ENCODE measurements around the gene FANCE. TPM values are rescaled to one million over a fixed set of nuclear protein-coding genes. Genes with fewer than 3 reads are reported as not detected.

FANCE gene
- total and polyA plus RNA-seq, 9 donors, result 13.6 to 25.0 (median 21.8) TPM

DNA sequence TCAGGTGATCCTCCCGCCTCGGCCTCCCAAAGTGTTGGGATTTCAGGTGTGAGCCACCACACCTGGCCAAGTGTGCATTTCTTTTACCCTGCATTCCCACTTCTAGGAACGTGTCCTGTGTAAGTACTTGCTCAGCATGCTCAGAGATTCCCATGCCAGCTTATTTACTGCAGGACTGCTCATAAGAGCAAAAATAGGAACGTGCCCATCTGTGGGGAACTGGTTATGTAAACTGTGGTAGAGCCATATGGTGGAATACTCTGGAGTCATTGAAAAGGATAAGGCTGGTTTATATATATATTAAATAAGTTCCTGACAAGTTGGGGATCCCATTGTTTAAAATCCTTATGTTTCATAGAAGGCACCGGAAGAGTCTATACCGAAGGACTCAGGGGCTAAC is 38.2 kb upstream of the FANCE start:
- Histone ChIP-seq H3K36me3 (ENCODE audit: control insufficient read depth, insufficient read depth, low read length) (peaks cover 46% of the 10 kb centered on the region), H3K9me3 (replicated peaks; ENCODE audit: control insufficient read depth, low read depth, low read length) (no peaks in the 10 kb centered on the region), H3K4me3 (ENCODE audit: low read length) (no peak overlapping the region), H3K4me1 (ENCODE audit: control insufficient read depth, insufficient read depth, low read length) (peaks cover 10% of the 10 kb centered on the region), H3K27me3 (ENCODE audit: control insufficient read depth, insufficient read depth, low read length) (no peaks in the 10 kb centered on the region), H3K27ac (ENCODE audit: low read length) (no peak overlapping the region)
- WGBS (ENCODE audit: insufficient coverage), result 93% methylated on average over 2 of the region's 6 CpGs
- DNase-seq, result no peak

DNA sequence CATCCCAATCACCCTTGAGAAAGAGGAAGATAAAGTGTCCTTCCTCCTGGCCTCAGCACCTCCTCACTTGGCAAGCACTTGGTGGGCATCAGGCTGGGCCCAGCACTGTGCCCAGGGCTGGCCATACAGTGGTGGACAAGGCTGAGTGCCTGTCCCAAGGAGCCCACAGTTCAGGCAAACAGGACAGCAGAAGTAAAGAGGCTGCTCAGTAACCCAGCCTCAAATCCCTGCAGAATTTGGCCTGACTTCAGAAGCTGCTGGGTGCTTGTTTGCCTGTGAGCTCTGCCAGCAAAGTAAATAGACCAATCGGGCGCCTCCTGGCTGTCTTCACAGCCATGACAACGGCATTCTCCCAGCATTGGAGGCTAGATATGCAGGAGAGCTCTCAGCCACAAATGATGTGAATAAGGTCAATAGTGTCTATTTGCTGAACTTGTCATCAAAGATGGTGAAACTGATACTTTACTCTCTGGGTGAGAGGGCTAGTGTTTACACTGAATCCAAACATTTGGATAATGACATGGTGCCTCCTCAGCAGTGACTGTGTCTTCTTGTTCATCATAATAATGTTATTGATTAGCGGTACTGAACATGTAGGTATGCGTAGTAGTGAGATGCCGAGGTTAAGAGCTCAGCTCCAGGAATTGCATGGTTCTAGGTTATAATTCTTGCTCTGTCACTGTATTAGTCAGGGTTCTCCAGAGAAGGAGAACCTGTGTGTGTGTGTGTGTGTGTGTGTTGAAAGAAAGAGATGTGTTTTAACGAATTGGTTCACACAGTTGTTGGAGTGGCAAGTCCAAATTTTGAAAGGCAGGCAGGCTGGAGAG is 36.9 kb upstream of the FANCE start:
- no peak overlapping the region for H3K4me3 ChIP-seq (ENCODE audit: low read length)
- peak; percentile 76 for DNase-seq
- no peaks in the 10 kb centered on the region for H3K9me3 ChIP-seq (replicated peaks; ENCODE audit: control insufficient read depth, low read depth, low read length)
- peaks cover 55% of the 10 kb centered on the region for H3K36me3 ChIP-seq (ENCODE audit: control insufficient read depth, insufficient read depth, low read length)
- no peak overlapping the region for H3K27ac ChIP-seq (ENCODE audit: low read length)
- H3K4me1 ChIP-seq (ENCODE audit: control insufficient read depth, insufficient read depth, low read length), result peaks cover 19% of the 10 kb centered on the region
- no peaks in the 10 kb centered on the region for H3K27me3 ChIP-seq (ENCODE audit: control insufficient read depth, insufficient read depth, low read length)
- WGBS (ENCODE audit: insufficient coverage), result 52% methylated on average over 5 of the region's 7 CpGs

DNA sequence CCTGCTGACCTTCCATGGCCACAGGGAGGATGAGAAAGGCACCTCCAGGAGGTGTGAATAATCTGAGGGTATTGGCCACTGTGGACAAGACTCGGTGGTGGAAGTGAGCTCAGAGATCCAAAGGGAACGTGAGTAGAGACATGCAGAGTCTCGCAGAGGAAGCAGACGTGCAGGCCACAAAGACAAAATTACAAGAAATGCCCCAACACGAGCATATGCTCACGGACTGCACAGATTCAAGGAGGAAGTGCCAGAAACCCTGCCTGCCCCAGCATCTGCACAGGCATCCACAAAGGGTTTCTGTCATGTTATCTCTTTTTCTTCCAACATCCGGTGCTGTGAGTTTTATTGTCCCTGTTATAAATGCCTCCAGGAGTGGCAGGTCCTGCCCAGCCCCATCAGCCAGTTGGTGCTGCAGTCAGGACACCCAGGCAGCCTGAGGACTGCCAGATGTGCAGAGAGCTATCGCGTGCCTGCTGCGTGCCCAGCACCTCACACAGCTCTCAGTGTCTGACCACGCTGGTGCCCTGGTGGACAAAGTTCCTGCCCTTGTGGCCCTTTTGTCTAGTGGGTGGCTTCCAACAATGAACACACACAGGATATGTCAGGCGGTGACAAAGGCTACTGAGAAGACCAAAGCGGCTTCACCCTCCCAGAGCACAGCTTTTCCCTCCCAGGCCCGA is 34.0 kb upstream of the FANCE start:
- peak; percentile 57 for DNase-seq
- no peak overlapping the region for H3K27ac ChIP-seq (ENCODE audit: low read length)
- 62% methylated on average over 11 of the region's 14 CpGs for WGBS (ENCODE audit: insufficient coverage)
- peaks cover 47% of the 10 kb centered on the region for H3K36me3 ChIP-seq (ENCODE audit: control insufficient read depth, insufficient read depth, low read length)
- peaks cover 19% of the 10 kb centered on the region for H3K4me1 ChIP-seq (ENCODE audit: control insufficient read depth, insufficient read depth, low read length)
- no peak overlapping the region for H3K4me3 ChIP-seq (ENCODE audit: low read length)
- no peaks in the 10 kb centered on the region for H3K27me3 ChIP-seq (ENCODE audit: control insufficient read depth, insufficient read depth, low read length)
- no peaks in the 10 kb centered on the region for H3K9me3 ChIP-seq (replicated peaks; ENCODE audit: control insufficient read depth, low read depth, low read length)

DNA sequence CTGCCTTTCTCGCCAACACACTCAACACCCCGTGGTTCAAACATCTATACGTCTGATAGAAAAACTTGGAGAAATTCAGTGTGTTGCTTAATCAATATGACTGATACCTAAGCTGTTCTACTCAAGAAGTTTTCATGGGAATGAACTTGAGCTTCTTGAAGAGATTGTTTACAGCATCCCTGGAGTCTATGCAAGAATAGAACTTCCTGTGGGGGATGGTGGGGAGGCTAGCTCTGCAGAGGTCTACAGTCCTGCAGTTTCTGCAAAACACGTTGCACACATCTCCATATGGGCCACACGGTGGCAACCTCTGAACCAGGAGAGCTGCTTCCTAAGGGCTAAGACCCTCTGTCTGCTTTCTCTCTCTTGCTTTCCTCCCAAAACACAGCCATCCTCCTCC is 32.7 kb upstream of the FANCE start:
- peak; percentile 71 for DNase-seq
- H3K27me3 ChIP-seq (ENCODE audit: control insufficient read depth, insufficient read depth, low read length), result no peaks in the 10 kb centered on the region
- no peaks in the 10 kb centered on the region for H3K9me3 ChIP-seq (replicated peaks; ENCODE audit: control insufficient read depth, low read depth, low read length)
- no peak overlapping the region for H3K4me3 ChIP-seq (ENCODE audit: low read length)
- H3K27ac ChIP-seq (ENCODE audit: low read length), result peak overlapping the region; percentile 35
- peaks cover 49% of the 10 kb centered on the region for H3K36me3 ChIP-seq (ENCODE audit: control insufficient read depth, insufficient read depth, low read length)
- WGBS (ENCODE audit: insufficient coverage), result no CpG with 5 or more reads among the region's 5 CpGs
- peaks cover 19% of the 10 kb centered on the region for H3K4me1 ChIP-seq (ENCODE audit: control insufficient read depth, insufficient read depth, low read length)

DNA sequence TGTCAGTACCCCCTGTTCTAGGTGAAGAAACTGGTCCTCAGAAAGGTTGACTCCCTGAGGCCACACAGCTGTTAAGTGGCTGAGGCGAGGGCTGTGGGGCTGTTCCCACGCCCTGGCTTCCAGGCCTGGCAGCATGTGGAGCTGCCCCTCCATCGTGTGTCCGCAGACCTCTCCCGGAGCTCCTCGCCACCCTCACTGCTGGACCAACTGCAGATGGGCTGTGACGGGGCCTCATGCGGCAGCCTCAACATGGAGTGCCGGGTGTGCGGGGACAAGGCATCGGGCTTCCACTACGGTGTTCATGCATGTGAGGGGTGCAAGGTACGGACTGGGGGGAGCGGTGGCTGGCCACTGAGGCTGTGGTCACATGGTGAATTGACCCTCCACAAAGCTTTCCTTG is 32.2 kb upstream of the FANCE start:
- no peak for DNase-seq
- H3K27me3 ChIP-seq (ENCODE audit: control insufficient read depth, insufficient read depth, low read length), result no peaks in the 10 kb centered on the region
- no peaks in the 10 kb centered on the region for H3K9me3 ChIP-seq (replicated peaks; ENCODE audit: control insufficient read depth, low read depth, low read length)
- 93% methylated on average over 14 of the region's 14 CpGs for WGBS (ENCODE audit: insufficient coverage)
- peaks cover 49% of the 10 kb centered on the region for H3K36me3 ChIP-seq (ENCODE audit: control insufficient read depth, insufficient read depth, low read length)
- H3K27ac ChIP-seq (ENCODE audit: low read length), result no peak overlapping the region
- peaks cover 14% of the 10 kb centered on the region for H3K4me1 ChIP-seq (ENCODE audit: control insufficient read depth, insufficient read depth, low read length)
- no peak overlapping the region for H3K4me3 ChIP-seq (ENCODE audit: low read length)

DNA sequence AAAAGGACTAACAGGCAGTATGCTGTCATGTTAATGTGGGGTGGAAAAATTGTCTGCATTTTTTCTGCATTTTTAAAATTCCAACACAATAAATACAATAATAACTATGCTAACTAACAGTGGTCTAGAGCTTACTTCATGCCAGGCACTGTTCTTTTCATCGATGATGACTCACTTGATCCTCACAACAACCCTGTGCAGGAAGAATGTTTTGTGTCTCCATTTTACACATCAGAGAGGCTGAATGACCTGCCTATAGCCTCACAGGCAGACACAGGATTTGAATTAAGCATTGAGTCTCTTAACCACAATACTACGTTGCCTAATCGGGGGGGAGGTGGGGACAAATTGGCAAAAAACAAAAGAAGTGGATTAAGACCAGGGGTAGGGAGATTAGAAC is 26.9 kb upstream of the FANCE start:
- no peak for DNase-seq
- H3K4me3 ChIP-seq (ENCODE audit: low read length), result no peak overlapping the region
- H3K27me3 ChIP-seq (ENCODE audit: control insufficient read depth, insufficient read depth, low read length), result no peaks in the 10 kb centered on the region
- WGBS (ENCODE audit: insufficient coverage), result 63% methylated on average over 1 of the region's 3 CpGs
- H3K27ac ChIP-seq (ENCODE audit: low read length), result no peak overlapping the region
- no peaks in the 10 kb centered on the region for H3K4me1 ChIP-seq (ENCODE audit: control insufficient read depth, insufficient read depth, low read length)
- peaks cover 13% of the 10 kb centered on the region for H3K9me3 ChIP-seq (replicated peaks; ENCODE audit: control insufficient read depth, low read depth, low read length)
- H3K36me3 ChIP-seq (ENCODE audit: control insufficient read depth, insufficient read depth, low read length), result peaks cover 50% of the 10 kb centered on the region

DNA sequence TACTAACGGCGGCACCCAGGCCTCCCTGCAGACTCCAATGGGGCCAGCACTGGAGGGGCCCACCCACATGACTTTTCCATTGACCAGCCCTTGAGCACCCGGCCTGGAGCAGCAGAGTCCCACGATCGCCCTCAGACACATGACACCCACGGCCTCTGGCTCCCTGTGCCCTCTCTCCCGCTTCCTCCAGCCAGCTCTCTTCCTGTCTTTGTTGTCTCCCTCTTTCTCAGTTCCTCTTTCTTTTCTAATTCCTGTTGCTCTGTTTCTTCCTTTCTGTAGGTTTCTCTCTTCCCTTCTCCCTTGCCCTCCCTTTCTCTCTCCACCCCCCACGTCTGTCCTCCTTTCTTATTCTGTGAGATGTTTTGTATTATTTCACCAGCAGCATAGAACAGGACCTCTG is 26.1 kb upstream of the FANCE start:
- Histone ChIP-seq H3K27me3 (ENCODE audit: control insufficient read depth, insufficient read depth, low read length) (no peaks in the 10 kb centered on the region), H3K36me3 (ENCODE audit: control insufficient read depth, insufficient read depth, low read length) (peaks cover 49% of the 10 kb centered on the region), H3K9me3 (replicated peaks; ENCODE audit: control insufficient read depth, low read depth, low read length) (peaks cover 13% of the 10 kb centered on the region), H3K27ac (ENCODE audit: low read length) (no peak overlapping the region), H3K4me1 (ENCODE audit: control insufficient read depth, insufficient read depth, low read length) (no peaks in the 10 kb centered on the region), H3K4me3 (ENCODE audit: low read length) (no peak overlapping the region)
- WGBS (ENCODE audit: insufficient coverage), result 55% methylated on average over 5 of the region's 8 CpGs
- peak; percentile 47 for DNase-seq

DNA sequence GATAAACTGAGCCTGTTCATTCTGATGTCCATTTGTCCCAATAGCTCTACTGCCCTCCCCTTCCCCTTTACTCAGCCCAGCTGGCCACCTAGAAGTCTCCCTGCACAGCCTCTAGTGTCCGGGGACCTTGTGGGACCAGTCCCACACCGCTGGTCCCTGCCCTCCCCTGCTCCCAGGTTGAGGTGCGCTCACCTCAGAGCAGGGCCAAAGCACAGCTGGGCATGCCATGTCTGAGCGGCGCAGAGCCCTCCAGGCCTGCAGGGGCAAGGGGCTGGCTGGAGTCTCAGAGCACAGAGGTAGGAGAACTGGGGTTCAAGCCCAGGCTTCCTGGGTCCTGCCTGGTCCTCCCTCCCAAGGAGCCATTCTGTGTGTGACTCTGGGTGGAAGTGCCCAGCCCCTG is 24.7 kb upstream of the FANCE start:
- H3K36me3 ChIP-seq (ENCODE audit: control insufficient read depth, insufficient read depth, low read length), result peaks cover 39% of the 10 kb centered on the region
- H3K27me3 ChIP-seq (ENCODE audit: control insufficient read depth, insufficient read depth, low read length), result no peaks in the 10 kb centered on the region
- DNase-seq, result no peak
- H3K27ac ChIP-seq (ENCODE audit: low read length), result no peak overlapping the region
- H3K4me3 ChIP-seq (ENCODE audit: low read length), result no peak overlapping the region
- no peaks in the 10 kb centered on the region for H3K4me1 ChIP-seq (ENCODE audit: control insufficient read depth, insufficient read depth, low read length)
- WGBS (ENCODE audit: insufficient coverage), result 81% methylated on average over 5 of the region's 5 CpGs
- peaks cover 13% of the 10 kb centered on the region for H3K9me3 ChIP-seq (replicated peaks; ENCODE audit: control insufficient read depth, low read depth, low read length)

DNA sequence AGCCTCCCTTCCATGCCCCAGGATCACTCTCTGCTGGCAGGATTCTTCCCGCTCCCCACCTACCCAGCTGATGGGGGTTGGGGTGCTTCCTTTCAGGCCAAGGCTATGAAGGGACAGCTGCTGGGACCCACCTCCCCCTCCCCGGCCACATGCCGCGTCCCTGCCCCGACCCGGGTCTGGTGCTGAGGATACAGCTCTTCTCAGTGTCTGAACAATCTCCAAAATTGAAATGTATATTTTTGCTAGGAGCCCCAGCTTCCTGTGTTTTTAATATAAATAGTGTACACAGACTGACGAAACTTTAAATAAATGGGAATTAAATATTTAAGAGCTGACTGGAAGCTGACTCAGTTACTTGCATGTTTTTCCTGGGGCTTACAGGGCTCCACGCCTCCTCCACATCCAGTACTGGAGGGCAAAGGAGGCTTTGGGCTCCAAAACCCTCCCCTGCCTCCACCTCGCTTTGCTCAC is 24.3 kb upstream of the FANCE start:
- Histone ChIP-seq H3K27me3 (ENCODE audit: control insufficient read depth, insufficient read depth, low read length) (no peaks in the 10 kb centered on the region), H3K27ac (ENCODE audit: low read length) (no peak overlapping the region), H3K4me1 (ENCODE audit: control insufficient read depth, insufficient read depth, low read length) (no peaks in the 10 kb centered on the region), H3K36me3 (ENCODE audit: control insufficient read depth, insufficient read depth, low read length) (peaks cover 37% of the 10 kb centered on the region), H3K9me3 (replicated peaks; ENCODE audit: control insufficient read depth, low read depth, low read length) (peaks cover 13% of the 10 kb centered on the region), H3K4me3 (ENCODE audit: low read length) (no peak overlapping the region)
- no peak for DNase-seq
- WGBS (ENCODE audit: insufficient coverage), result 100% methylated on average over 1 of the region's 9 CpGs

DNA sequence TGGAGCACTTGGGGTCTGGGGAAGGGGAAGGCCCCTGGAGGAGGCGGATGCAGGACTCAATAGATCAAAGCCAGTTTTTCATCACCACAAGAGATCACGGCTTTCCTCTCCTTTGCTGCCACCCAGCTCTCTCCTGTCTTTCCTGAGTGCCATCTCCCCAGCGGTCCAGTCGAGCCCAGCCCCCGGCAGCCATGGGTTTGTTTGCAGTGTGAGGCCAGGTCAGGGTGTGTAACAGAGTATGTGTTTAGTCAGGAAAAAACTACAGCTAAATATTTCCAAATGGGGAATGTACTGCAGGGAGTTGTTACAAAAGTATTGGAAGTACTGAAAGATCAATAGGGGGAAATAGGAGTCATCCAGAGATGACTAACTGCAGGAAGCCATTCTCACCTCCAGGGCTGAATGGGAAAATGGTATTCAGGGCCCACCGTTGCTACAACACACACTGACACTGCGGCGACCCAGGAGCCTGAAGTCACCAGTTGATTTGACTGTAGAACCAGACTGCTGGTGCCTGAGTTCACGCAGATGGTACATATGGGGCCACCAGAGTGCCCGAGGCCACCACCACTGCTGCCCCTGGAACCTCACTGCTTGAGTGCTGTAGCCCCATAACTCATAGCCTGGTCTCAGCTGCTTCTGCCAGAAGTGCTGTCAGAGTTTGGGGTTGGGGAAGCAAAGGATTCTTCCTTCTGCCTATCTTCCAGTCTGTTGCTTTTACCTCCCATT is 23.6 kb upstream of the FANCE start:
- DNase-seq, result no peak

More for the DNA sequence above, 23.6 kb upstream of the FANCE start:
- Histone ChIP-seq H3K4me1 (ENCODE audit: control insufficient read depth, insufficient read depth, low read length) (no peaks in the 10 kb centered on the region), H3K27ac (ENCODE audit: low read length) (no peak overlapping the region), H3K27me3 (ENCODE audit: control insufficient read depth, insufficient read depth, low read length) (no peaks in the 10 kb centered on the region), H3K4me3 (ENCODE audit: low read length) (no peak overlapping the region), H3K36me3 (ENCODE audit: control insufficient read depth, insufficient read depth, low read length) (peaks cover 36% of the 10 kb centered on the region), H3K9me3 (replicated peaks; ENCODE audit: control insufficient read depth, low read depth, low read length) (peaks cover 13% of the 10 kb centered on the region)
- WGBS (ENCODE audit: insufficient coverage), result 90% methylated on average over 5 of the region's 10 CpGs
